IMR-90 (cell line): ENCODE measurements around the gene SLX9. TPM values are rescaled to one million over a fixed set of nuclear protein-coding genes. Genes with fewer than 3 reads are reported as not detected.

Experiments
- CEBPB ChIP-seq: IDR thresholded peaks from 2 replicates; pipeline ENCODE4 v1.6.1; 2012; ENCODE audit warnings: low read depth, low read length, improper control_type of control experiment
- NFE2L2 ChIP-seq: fragments of 150-350 bp; IDR thresholded peaks from 2 replicates; pipeline ENCODE4 v1.6.1; 2016; ENCODE audit warnings: low read depth, mild to moderate bottlenecking, low read length
- polyA plus RNA-seq, 3 experiments: library from polyadenylated mRNA; depleted of rRNA; stranded (reverse); fragments of >200 nt; gene quantifications; 2 replicates each; pipeline ENCODE4 v1.2.3, GENCODE V29; 2012; ENCODE audit warnings: low replicate concordance in 1 of 3
- total RNA-seq: library from RNA; depleted of rRNA; stranded (reverse); fragments of >200 nt; gene quantifications from 2 replicates; pipeline ENCODE4 v1.2.3, GENCODE V29; 2012
- TF ChIP-seq, protein P1 (sequence below): fragments of 150-350 bp; IDR thresholded peaks from 2 replicates; pipeline ENCODE4 v1.6.1; 2016; ENCODE audit warnings: low read depth, mild to moderate bottlenecking, low read length, moderate library complexity, borderline replicate concordance

Gene SLX9
- total and polyA plus RNA-seq, 2 of the 4 experiments (the other 2 are of a cell fraction): 10.4 to 21.7 TPM

DNA sequence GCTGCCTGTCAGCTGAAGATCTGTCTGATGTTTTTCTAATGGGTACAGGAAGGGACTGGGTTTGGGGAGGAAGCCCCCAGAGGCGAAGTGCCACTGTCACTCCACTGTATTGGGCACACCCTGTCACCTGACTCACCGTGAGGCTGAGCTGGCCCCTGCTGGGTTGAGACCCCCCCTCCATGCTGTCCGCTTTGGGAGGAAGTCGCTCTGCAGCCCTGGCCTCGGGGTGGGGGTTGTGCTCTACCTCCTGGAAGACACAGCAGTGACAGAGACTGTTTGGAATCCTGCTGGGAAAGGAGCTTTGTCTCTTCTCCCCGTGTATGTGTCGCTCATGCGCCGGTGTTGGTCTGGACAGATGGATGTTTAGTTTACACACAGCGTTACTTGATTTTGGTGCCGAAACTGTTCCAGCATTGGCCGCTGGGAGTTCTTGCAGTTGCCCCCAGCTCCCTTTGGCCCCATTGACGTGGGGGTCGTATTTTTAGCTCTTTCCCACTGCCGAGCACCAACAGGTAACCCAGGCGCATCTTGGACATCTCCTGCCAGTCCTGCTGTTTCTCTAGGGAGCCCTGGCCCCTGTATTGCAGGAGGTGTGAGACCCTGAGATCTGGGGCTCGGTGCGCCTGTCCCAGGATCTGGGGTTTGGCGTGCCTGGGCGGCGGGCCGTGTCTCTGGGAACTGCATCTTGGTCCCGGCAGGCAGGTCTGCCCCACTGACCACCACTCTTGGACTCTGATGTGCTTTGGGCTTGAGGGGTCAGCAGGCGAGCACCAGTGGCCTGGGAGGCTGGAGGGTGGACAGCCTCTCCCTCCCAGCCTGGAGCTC lies 30.3 kb downstream of the SLX9 start (continued):
- TF ChIP-seq, protein P1, sequence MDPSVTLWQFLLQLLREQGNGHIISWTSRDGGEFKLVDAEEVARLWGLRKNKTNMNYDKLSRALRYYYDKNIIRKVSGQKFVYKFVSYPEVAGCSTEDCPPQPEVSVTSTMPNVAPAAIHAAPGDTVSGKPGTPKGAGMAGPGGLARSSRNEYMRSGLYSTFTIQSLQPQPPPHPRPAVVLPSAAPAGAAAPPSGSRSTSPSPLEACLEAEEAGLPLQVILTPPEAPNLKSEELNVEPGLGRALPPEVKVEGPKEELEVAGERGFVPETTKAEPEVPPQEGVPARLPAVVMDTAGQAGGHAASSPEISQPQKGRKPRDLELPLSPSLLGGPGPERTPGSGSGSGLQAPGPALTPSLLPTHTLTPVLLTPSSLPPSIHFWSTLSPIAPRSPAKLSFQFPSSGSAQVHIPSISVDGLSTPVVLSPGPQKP: no peak
- TF ChIP-seq NFE2L2: no peak
- no peak for TF ChIP-seq CEBPB
